Dermis microvascular lymphatic vessel endothelial cell (primary cell): ENCODE results near the gene IQSEC3. TPM values are rescaled to one million over a fixed set of nuclear protein-coding genes. Genes with fewer than 3 reads are reported as not detected.

Experiments
- DNase-seq, 2 donors: peaks; one replicate each; pipeline versions ENCODE4 v3.0.0 to v3.0.0-alpha.2; 2010; ENCODE audit warnings: low read depth in 2 of 2
- total RNA-seq: library from RNA; depleted of rRNA; stranded (reverse); fragments of >200 nt; gene quantifications from 2 replicates; pipeline ENCODE4 v1.2.1, GENCODE V29; 2014

IQSEC3 gene
- total RNA-seq, 1 donor from 2014 or later, result 0.13 TPM

DNA sequence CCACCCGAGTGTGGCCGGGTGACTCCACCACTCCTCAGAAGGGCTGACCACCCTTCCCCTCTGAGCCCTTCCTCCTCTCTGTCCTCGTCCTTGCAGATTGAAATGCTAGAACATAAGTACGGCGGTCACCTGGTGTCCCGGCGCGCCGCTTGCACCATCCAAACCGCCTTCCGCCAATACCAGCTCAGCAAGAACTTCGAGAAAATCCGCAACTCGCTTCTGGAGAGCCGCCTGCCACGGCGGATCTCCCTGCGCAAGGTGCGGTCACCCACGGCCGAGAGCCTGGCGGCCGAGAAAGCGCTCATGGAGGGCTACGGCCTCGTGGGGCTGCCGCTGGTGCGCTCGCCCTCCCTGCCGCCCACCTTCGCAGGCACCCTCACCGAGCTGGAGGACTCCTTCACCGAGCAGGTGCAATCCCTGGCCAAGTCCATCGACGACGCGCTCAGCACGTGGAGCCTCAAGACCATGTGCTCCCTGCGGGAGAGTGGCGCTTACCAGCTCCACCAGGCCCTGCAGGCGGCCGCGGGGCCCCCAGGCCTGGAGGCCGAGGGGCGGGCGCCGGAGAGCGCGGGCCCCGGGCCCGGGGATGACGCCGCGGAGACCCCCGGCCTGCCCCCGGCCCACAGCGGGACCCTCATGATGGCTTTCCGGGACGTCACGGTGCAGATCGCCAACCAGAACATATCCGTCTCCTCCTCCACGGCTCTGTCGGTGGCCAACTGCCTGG lies 71.8 kb downstream of the IQSEC3 start:
- no peak for DNase-seq

DNA sequence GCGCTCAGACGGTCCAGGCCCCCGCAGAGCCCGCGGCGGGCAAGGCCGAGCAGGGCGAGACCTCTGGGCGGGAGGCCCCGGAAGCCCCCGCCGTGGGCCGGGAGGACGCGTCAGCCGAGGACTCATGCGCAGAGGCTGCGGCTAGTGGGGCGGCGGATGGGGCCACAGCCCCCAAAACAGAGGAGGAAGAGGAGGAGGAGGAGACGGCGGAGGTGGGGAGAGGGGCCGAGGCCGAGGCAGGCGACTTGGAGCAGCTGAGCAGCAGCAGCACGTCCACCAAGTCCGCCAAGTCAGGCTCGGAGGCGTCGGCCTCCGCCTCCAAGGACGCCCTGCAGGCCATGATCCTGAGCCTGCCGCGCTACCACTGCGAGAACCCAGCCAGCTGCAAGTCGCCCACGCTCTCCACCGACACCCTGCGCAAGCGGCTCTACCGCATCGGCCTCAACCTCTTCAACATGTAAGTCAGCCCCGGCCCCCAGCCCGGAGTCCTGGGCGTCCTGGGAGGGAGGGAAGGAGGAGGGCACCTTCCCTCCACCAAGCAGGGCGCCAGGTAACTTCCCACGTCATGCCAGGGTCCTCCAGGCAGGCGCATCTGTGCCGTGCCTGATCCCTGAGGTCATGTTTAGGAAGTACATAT lies 72.4 kb downstream of the IQSEC3 start:
- DNase-seq, result no peak

DNA sequence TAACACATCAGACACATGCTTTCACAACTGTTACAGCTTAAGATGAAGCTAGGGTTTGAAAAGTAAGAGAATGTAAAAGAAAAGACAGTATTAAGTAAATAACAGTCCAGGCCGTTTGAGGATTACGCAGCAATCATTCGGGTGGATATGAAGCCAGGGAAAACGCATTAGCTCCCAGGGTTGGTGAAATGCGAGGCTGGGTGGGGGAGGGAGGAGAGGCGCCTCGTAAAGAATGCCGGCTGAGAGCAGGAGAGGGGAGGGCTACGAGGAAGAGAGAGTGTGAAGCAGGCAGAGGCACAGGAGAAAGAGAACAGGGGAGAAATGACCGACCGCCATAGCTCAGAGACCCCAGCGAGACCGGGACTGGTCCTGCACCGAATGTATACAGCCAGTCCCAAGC lies 73.0 kb downstream of the IQSEC3 start:
- DNase-seq, result no peak

DNA sequence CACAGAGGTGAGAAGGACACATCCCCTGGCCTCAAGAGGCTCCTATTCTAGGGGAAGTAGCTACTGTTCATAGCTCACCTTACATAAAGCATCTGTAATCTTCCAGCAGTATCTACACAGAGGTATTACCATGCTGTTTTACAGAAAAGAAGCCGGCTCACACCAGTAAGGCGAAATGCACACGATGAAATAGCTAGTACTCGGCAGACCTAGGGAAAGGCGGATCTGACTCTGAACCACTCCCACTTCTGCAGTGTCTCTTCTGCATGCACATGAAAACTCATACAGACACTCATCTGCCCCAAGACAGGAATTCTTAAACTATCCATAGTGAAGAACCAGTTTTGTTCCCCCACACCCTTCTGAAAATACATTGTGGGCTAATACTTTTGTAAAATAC lies 73.6 kb downstream of the IQSEC3 start:
- DNase-seq, result no peak

DNA sequence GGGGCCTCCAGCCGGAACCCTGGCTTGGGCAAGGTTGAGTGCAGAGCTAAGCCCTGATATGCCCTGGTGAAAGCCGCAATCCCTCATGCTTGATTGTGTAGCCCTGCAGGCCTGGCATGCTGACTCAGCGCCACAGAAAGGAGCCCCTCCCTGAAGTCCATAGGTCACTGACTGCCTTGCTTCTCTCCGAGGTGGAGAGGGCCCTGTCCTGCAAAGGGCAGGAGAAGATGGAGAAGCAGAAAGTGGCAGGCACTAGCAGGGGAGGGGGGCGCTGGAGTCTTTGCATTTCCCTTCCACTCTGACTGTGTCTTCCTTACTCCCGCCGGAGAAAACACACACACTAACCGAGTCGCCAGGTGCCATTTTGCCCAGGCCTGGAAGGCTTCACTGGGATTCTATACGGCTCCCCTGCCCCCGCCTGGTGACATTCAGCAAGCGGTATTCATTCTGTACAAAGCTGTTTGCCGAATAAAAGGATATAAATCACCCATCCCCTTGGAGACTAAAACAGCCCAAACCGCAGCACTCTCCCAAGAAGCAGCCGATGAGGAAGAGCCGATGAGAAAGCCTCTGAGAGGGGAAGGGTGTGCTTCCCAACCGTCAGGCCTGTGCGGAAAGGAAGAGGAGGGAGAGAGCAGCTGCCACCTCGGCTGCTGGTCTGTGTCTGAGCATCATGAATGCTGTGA lies 77.5 kb downstream of the IQSEC3 start:
- DNase-seq, result no peak

DNA sequence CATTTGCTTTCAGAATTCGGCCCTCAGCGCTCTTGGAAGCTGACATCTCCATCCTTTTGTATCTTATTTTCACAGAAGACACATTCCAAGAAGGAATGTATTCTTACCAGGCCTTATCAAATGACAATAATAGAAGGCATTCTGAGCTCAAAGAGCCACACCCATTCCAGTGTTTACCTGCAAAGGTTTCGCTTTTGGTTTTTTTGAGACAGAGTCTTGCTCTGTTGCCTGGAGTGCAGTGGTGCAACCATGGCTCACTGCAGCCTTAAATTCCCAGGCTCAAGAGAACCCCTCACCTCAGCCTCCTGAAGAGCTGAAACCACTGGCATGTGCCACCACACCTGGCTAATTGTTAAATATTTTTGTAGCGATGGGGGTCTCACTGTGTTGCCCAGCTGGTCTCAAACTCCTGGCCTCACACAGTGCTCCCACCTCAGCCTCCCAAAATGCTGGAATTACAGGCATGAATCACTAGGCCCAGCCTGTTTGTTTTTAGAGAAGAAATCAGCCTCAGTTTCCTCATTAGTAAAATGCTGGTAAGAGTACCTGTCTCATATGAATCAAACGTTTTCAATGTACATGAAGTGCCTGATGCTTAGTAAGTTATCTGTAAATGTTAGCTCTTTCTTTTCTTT lies 78.2 kb downstream of the IQSEC3 start:
- no peak for DNase-seq

DNA sequence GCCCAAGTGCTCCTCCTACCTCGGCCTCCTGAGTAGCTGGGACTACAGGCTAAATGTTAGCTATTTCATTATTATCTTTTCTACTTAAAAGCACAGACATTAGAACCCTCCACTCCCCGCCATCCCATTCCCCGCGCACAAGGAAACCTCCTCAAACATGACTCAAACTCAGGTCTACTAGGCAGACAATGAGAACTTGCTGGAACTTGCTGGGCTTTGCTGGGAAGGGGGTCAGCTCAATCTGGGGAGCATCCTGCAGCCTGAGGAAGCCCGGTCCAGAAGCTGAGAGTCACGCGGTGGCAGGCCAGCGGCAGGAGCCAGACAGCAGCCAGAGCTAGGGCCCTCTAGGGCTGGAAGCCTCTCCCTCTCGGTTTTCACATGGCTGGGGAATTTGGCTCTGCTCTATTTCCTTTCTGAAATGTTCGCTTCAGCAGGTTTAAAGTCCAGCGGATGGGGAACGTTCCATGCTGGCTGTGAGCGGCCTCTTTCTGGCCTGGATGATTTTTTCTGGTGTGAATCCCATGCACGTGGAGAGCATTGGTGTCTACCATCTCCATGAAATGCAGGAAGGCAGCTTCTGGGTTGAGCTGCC lies 78.9 kb downstream of the IQSEC3 start:
- DNase-seq, result peak in 1 of 2 donors; percentile 11

DNA sequence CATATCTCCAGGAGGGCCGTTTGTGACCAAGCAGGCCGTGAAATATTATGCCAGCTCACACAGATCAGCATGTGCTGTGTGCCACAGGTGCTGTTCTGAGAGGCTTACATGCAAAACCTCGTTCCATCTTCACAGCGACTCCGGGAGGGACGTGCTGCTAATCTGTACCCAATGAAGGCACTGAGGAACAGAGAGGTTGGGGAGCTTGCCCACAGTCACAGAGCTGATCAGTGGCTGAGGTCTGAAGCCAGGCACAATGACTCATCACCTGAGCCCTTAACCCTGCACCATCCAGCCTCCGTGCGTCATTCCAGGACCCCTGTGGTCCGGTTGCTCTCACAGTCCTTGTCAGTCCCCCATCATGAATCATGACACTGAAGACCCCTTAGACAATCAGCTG lies 80.7 kb downstream of the IQSEC3 start:
- no peak for DNase-seq

DNA sequence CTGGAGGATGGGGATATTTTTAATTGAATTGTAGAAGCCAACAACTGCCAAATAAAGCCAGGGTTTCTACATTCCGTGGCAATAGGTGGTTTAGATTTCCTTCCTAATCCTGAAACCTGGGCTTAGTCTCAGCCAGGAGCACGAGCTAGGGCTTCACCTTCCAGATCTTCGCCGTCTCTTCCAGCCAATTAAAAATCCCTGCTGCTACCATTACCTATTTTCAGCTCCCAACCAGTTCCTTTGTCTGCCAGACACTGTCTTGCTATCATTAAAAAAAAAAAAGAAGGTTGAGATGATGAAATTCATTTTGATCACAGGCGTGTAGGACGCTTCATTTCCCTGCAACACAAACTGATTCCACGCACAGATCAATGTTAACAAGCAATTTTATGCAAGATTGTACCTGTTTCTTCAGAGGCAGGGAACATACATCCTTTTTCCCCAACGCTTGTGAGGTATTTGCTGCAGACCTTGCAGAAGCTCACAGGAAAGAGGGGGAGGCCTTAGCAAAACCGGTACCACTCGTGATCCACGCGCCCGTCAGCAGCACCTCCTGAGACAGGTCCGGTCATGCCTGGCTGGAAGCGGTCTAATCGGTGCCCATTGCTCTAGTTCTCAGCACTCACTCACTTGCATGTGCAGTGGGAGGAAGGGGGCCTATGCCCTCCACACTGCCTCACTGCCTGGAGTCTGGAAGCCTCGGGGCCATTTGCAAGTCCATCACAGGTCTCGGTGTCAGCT lies 82.3 kb downstream of the IQSEC3 start:
- DNase-seq, result no peak

DNA sequence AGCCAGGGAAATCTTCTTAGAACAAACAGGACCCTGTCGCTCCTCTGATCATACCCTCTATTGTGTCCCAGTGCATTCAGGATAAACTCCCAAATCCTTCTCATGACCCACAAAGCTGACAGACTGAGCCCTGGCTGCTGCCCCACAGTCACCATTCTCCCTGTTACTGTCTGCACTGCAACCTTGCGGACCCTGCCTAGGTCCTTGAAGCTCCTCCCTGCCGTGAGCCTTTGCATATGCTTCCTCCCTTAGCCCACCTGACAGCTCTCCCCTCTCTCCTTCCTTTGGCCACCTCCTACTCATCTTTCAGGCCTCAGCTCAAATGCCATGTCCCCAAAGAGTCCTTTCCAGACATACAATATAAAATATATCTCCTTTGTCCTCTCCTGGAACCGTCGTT lies 85.0 kb downstream of the IQSEC3 start:
- no peak for DNase-seq

DNA sequence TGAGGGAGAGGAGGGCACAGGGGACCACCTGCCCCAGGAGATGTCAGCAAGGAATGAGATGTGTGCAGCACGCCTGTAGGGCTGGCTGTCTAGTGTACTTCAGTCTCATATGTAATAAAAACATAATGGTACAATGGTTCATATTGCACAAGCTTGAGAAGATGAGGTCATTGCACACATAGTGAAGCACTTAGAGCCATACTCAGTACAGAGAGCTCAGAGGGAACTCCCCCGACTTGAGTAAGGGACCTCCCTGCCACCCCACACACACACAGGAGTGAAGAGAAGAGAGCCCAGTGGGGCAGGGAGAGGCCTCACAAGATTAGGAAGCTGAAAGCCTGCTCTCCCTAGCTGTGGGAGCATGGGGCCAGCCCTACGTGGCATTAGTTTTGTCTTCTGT lies 85.9 kb downstream of the IQSEC3 start:
- no peak for DNase-seq

DNA sequence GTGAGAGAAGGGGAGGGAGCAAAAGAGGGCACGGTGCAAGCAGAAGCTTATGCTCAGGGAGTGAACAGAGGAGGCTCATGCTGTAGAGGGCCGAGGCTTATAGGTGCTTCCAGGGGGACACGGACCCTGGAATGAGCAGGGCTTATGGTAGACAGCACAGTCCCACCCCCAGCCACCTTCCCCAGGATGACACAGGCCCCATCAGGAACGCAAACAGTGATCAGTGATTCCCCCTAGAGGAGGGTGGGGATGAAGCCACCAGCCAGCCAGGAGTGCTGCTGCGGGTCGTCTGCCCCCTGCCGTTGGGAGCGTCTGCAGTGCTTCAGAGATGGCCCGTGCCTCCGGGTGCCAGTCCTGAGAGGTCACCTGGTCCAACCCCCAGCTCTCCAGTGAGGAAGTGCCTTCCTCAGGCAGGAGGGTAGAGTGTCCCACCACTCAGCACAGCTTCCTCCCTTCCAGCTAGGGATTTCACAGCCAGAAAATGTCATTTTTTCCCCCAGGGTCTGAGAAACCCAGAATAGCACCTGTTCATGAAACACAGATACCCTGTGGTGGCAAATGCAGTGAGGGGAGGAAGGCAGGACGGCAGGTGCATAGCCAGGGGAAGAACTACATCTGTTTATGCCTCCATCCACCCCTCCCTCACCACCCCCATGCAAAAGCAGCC lies 86.6 kb downstream of the IQSEC3 start:
- DNase-seq, result peak; percentile 28 to 63

DNA sequence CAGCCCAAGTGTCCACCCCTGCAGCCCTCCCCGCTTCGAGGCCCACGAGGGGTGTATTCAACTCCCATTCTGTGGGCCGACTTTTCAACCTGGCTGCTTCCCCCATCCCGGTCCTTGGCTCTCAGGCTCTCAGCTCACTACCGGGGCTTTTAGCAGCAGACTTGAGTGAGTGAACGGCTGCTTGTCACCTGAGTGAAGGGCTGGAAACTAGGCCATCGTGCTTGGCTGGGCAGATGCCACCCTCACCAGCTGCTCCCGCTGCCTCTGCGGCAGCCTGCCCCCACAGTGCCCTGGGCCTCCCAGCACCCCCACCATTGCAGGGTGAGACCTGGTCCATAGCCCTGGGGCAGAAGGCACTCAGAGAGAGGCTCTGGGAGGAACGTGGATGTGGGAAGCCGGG lies 87.5 kb downstream of the IQSEC3 start:
- DNase-seq, result no peak

DNA sequence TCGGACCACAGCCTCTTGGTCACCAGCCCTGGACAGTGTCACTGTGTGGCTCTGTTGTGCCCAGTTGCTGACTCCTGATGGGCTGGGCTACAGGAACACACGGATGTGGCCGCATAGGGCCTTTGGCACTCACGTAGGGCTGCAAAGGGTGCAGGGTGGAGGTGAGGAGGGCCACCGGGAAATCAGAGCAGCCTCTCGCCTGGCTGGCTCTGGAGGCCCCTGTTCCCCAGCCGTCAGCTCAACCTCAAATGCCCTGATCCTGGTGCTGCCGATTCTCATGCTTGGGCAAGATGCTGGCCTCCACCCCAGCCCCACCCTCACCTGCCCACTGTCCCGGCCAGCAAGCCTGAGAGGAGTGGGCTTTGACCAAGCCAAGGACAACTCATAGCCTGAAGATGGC lies 88.4 kb downstream of the IQSEC3 start:
- no peak for DNase-seq

DNA sequence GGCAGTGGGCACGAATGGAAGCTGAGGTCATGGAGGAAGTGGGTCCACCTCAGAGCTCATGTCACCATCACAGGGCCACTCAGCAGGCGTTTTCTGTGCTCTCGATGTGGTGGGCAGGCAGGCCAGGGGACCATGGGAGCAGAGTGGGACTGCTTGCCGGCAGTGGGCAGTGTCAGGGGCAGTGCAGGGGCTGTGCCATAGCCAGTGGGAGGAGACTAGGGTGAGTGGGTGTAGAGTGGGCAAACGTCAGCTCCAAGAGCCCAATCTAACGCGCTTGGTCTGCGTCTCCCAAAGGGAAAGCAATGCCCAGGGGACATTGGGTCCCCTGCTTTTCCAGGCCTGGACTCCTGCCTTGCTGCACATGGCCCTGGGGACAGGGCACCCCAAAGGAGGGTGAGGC lies 89.1 kb downstream of the IQSEC3 start:
- DNase-seq, result no peak

DNA sequence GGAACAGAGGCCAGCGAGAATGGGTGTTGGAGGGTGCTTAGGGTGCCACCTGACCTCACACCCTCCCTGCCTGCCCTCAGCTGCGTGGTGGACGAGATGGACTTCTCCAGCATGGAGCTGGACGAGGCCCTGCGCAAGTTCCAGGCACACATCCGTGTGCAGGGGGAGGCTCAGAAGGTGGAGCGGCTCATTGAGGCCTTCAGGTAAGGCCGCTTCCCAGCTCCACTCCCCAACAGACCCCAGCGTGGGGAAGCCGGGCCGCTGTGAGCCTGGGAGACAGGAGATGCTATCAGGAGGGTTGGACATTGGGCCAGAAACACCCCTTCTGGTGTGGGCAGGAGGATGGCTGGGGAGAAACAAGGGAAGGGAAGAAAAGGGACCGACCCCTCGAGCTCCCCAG lies 90.4 kb downstream of the IQSEC3 start:
- no peak for DNase-seq

DNA sequence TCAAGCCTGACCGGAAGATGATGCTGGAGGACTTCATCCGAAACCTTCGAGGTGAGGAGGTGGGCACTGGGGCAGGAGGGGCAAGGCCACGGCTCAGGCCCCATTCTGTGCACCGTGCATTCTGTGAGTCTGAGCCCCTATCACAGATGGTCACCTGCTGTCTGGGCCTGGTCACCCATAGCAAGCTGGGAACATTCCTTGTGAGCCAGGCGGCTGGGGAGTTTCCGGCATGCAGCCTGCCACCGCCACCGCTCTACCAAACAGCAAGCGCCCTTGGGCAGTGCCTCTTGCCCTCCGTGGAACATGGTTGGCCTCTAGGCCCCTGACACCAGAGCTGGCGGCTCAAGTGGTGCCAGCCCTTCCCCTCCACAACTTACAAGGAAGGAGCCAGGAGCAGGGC lies 91.1 kb downstream of the IQSEC3 start:
- DNase-seq, result no peak

DNA sequence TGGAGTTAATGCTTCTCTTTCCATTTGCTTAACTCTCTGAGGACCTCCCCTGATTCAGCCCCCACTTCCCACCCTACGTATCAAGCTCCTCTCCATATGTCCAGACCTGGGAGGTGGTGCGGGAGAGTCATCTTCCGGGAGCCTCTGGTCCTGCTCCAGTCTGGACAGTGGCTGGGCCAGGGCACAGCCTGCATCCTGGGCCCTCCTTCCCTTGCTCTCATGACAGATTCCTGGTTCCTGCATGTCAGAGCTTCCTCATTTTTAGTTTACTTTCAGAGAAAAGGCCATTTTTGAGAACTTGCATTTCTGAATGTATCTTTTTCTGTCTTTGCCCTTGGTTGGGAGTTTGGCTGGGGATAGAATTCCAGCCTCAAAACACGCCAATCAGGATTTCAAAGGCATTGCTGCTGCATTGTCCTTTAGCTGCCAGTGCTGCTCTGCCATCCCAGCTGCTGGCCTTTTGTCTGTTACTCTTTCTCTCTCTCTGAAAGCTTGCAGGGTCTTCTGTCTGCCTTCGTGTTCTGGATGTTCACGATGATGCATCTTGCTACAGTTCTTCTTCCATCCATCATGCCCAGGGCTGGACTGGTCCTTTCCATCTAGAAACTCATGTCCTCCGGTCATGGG lies 92.7 kb downstream of the IQSEC3 start:
- no peak for DNase-seq

DNA sequence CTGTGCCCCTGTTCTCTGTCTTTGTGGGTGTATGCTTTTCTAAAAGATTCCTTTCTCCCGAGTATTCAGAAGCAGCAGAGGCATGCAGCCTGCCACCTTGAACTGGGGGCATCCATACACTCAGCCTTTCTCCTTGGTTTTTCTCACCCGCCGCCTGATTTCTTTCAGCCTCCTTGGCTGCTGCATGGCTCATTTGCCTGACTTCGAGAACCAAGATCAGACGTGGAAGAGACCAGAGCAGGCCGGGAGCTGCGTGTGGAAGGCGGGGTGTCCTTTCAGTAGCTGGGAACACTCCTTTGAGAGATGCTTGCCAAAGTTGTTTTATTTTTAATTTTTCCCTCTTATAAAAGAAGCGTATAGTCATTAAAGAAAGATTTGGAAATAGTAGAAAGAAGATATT lies 94.3 kb downstream of the IQSEC3 start:
- no peak for DNase-seq

DNA sequence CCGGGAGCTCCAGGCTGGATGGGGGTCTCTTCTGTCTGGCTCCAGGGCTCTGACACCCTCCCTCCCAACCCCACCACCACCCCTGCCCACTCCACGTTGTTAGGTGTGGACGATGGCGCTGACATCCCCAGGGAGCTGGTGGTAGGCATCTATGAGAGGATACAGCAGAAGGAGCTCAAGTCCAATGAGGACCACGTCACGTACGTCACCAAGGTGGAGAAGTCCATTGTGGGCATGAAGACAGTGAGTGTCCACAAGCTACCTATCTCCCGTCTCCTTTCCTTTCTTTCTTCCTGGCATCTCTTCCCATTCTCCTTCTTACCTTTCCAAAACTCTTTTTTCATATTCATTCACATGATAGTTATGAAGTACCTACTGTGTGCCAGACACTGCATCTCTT lies 95.3 kb downstream of the IQSEC3 start:
- no peak for DNase-seq
